ENCODE data around the gene OLFM3.

Gene OLFM3

DNA sequence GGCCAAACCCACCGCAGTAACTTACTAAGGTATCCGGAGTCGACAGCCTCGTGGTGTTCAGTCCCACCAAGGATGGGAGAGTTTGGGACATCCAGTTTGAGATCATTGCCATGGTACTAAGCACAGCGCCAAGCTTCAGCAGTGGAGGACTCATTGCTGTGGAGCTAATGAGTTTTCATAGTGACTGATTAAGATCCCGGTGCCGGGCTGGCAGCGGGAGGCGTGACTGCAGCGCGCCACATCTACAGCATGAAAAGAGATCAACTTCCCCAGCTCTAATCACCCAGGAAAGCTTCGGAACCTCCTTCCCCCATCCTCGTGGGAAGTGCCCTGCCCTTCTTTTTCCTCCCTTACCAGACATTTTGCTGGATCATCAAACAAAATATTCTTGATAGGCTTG, 149.9 kb downstream of the OLFM3 start:
- Histone ChIP-seq H3K27me3 (ENCODE audit: insufficient read depth, low read depth, severe bottlenecking) (peaks cover 25% of the 10 kb centered on the region), H3K4me3 (ENCODE audit: low read depth, low read length) (no peak overlapping the region), H3K9me3 (ENCODE audit: severe bottlenecking) (no peaks in the 10 kb centered on the region), H3K36me3 (no peaks in the 10 kb centered on the region), H3K27ac (no peak overlapping the region)
- DNase-seq, result peak; percentile 9
- TF ChIP-seq, protein P1, sequence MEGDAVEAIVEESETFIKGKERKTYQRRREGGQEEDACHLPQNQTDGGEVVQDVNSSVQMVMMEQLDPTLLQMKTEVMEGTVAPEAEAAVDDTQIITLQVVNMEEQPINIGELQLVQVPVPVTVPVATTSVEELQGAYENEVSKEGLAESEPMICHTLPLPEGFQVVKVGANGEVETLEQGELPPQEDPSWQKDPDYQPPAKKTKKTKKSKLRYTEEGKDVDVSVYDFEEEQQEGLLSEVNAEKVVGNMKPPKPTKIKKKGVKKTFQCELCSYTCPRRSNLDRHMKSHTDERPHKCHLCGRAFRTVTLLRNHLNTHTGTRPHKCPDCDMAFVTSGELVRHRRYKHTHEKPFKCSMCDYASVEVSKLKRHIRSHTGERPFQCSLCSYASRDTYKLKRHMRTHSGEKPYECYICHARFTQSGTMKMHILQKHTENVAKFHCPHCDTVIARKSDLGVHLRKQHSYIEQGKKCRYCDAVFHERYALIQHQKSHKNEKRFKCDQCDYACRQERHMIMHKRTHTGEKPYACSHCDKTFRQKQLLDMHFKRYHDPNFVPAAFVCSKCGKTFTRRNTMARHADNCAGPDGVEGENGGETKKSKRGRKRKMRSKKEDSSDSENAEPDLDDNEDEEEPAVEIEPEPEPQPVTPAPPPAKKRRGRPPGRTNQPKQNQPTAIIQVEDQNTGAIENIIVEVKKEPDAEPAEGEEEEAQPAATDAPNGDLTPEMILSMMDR (IDR thresholded peaks at IDR 0.05; ENCODE audit: low read depth, low read length), result no peak

DNA sequence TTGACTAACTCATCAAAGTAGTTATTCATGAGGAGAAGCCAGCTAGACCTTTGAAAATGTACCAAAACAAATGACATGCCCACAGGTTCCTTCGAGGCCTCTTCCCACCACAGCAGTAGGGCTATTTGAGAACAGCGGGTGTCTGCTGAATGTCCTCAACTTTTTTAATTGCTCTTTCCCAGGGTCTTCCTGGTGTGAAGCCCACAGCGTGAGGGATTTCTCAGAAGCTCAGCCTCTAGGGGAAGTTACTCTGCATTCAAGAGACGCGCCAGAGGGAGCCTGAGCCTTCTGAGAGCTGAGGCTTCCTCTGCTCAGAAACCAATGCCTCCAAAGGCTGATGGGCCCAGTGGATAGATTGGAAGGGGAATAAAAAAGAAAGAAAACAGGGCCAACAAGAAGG, 153.6 kb downstream of the OLFM3 start:
- H3K9me3 ChIP-seq (ENCODE audit: severe bottlenecking), result no peaks in the 10 kb centered on the region
- TF ChIP-seq, protein P1 (IDR thresholded peaks at IDR 0.05; ENCODE audit: low read depth, low read length), result no peak
- H3K36me3 ChIP-seq, result no peaks in the 10 kb centered on the region
- H3K4me3 ChIP-seq (ENCODE audit: low read depth, low read length), result no peak overlapping the region
- no peak overlapping the region for H3K27ac ChIP-seq
- H3K27me3 ChIP-seq (ENCODE audit: insufficient read depth, low read depth, severe bottlenecking), result peaks cover 36% of the 10 kb centered on the region
- peak; percentile 5 for DNase-seq

DNA sequence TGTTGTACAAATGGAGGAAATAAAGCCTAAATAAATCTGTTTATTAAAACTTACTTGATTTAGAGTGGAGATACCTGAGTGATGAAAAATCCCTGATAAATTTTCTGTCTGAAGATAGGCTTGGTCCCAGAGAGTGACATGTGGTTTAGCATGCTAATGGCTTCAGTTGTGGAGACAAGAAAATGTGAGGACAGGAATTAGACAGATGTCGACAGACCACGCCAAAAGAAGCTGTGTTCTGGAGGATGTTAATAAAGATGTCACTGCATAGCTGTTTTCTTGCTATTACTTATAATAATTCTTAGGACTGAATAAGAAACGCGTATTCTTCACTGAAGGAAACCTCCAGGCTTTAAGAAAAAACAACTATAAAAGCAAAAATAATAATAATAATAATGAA, 154.9 kb downstream of the OLFM3 start:
- Histone ChIP-seq H3K36me3 (no peaks in the 10 kb centered on the region), H3K4me3 (ENCODE audit: low read depth, low read length) (no peak overlapping the region), H3K9me3 (ENCODE audit: severe bottlenecking) (no peaks in the 10 kb centered on the region), H3K27ac (no peak overlapping the region), H3K27me3 (ENCODE audit: insufficient read depth, low read depth, severe bottlenecking) (peaks cover 30% of the 10 kb centered on the region)
- no peak for DNase-seq
- TF ChIP-seq, protein P1 (IDR thresholded peaks at IDR 0.05; ENCODE audit: low read depth, low read length), result no peak

DNA sequence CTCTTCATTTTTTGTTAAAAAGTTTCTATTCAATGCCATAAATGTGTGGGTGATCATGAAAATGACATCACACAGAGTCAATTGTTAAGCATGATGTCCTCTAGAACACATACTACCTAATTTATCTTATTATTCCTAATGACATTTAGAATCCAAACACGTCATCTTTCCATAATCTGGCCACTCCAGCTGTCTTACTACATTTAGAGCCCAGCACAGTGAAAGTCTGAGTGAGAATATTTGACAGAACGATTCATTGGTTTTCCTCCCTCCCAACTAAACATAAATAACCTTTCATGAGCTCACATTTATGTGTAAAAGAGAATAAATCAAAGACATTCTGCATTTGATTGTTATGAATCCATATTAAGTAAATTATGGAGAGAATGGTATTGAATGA, 160.7 kb downstream of the OLFM3 start:
- DNase-seq, result no peak
- Histone ChIP-seq H3K27me3 (ENCODE audit: insufficient read depth, low read depth, severe bottlenecking) (peaks cover 25% of the 10 kb centered on the region), H3K4me3 (ENCODE audit: low read depth, low read length) (no peak overlapping the region), H3K36me3 (no peaks in the 10 kb centered on the region), H3K9me3 (ENCODE audit: severe bottlenecking) (no peaks in the 10 kb centered on the region), H3K27ac (no peak overlapping the region)
- TF ChIP-seq, protein P1 (IDR thresholded peaks at IDR 0.05; ENCODE audit: low read depth, low read length), result no peak

- no peak overlapping the region for H3K4me3 ChIP-seq (ENCODE audit: low read depth, low read length)
- no peak overlapping the region for H3K27ac ChIP-seq
- no peaks in the 10 kb centered on the region for H3K9me3 ChIP-seq (ENCODE audit: severe bottlenecking)
- H3K27me3 ChIP-seq (ENCODE audit: insufficient read depth, low read depth, severe bottlenecking), result peaks cover 30% of the 10 kb centered on the region
- no peaks in the 10 kb centered on the region for H3K36me3 ChIP-seq
- TF ChIP-seq, protein P1 (IDR thresholded peaks at IDR 0.05; ENCODE audit: low read depth, low read length), result no peak
- no peak for DNase-seq
Observed at GRCh38 chr1:101833312-101833711, 163.4 kb downstream of the OLFM3 start.

GRCh38 chr1:101826416-101826815, 170.3 kb downstream of the OLFM3 start:
- H3K36me3 ChIP-seq, result no peaks in the 10 kb centered on the region
- no peaks in the 10 kb centered on the region for H3K9me3 ChIP-seq (ENCODE audit: severe bottlenecking)
- DNase-seq, result no peak
- peaks cover 27% of the 10 kb centered on the region for H3K27me3 ChIP-seq (ENCODE audit: insufficient read depth, low read depth, severe bottlenecking)
- TF ChIP-seq, protein P1 (IDR thresholded peaks at IDR 0.05; ENCODE audit: low read depth, low read length), result no peak
- H3K4me3 ChIP-seq (ENCODE audit: low read depth, low read length), result no peak overlapping the region
- no peak overlapping the region for H3K27ac ChIP-seq

Data from WERI-Rb-1 (cell line).